Stomach (tissue), 9 donors: Measurements from ENCODE around the gene GAD2. TPM values are rescaled to one million over a fixed set of nuclear protein-coding genes. Genes with fewer than 3 reads are reported as not detected.

Source experiments
- DNase-seq, 2 donors: peaks; one replicate each; pipeline versions ENCODE4 v3.0.0 to v3.0.0-alpha.2; 2013 to 2019
- H3K27ac ChIP-seq, 5 donors: fragments of 200-600 bp in 4 of 5; sonication (generic) in 4 of 5; one replicate each; pipeline ENCODE4 v1.5.1; 2013 to 2019; ENCODE audit warnings: mild to moderate bottlenecking in 1 of 5, moderate library complexity in 1 of 5
- H3K27me3 ChIP-seq, 3 donors: fragments of 200-600 bp; sonication (generic); one replicate each; pipeline ENCODE4 v1.5.1; 2017 to 2019; ENCODE audit warnings: mixed run types in 1 of 3
- H3K36me3 ChIP-seq, 4 donors: fragments of 200-600 bp; sonication (generic); 1 replicate in 3 of 4; 2 replicates in 1 of 4; pipeline ENCODE4 v1.5.1; 2016 to 2019
- H3K4me1 ChIP-seq, 4 donors: fragments of 200-600 bp; sonication (generic); one replicate each; pipeline ENCODE4 v1.5.1; 2016 to 2019
- H3K4me3 ChIP-seq, 4 donors: fragments of 200-600 bp; sonication (generic) in 3 of 4; one replicate each; pipeline ENCODE4 v1.5.1; 2016 to 2019; ENCODE audit warnings: mild to moderate bottlenecking in 1 of 4
- H3K9me3 ChIP-seq, 4 donors: fragments of 200-600 bp; sonication (generic); one replicate each; pipeline ENCODE4 v1.5.1; 2016 to 2019
- CTCF ChIP-seq, 7 experiments: fragments of 450-650 bp in 4 of 7; fragments of 200-600 bp in 3 of 7; sonication (generic) in 3 of 7; IDR thresholded peaks; one replicate each; pipeline ENCODE4 v1.5.1; 2016 to 2019; ENCODE audit warnings: antibody characterized with exemption in 7 of 7, control low read depth in 2 of 7, mild to moderate bottlenecking in 1 of 7
- EP300 ChIP-seq: sonication (generic); formaldehyde crosslinking; IDR thresholded peaks from one replicate; pipeline ENCODE4 v1.6.1; 2017; ENCODE audit warnings: antibody characterized with exemption
- POLR2A ChIP-seq, 4 donors: fragments of 450-650 bp; IDR thresholded peaks; one replicate each; pipeline ENCODE4 v1.6.1; 2016; ENCODE audit warnings: antibody characterized with exemption in 4 of 4, control low read depth in 2 of 4, mild to moderate bottlenecking in 1 of 4, moderate library complexity in 1 of 4
- POLR2AphosphoS5 ChIP-seq, 3 donors: sonication (generic); formaldehyde crosslinking; IDR thresholded peaks; one replicate each; pipeline ENCODE4 v1.6.1; 2016; ENCODE audit warnings: antibody characterized with exemption in 3 of 3
- WGBS, 5 donors: extraction: QIAGEN DNeasy Blood & Tissue Kit in 3 of 5; methylation state at CpG; one replicate each; pipeline versions ENCODE4 v1.1.5 to v1.1.7; 2013 to 2018; 5-methylcytosine and 5-hydroxymethylcytosine counted together
- intact Hi-C: fragments of 100-400 bp; cut with DNase I; formaldehyde crosslinking; loops from one replicate; pipeline ENCODE4 v1.15.1; 2023; ENCODE audit warnings: low total_unique reads
- polyA plus RNA-seq, 3 donors: library from polyadenylated mRNA; stranded (reverse); fragments of 200-250 nt; gene quantifications; one replicate each; pipeline ENCODE4 v1.2.3, GENCODE V29; 2013
- total RNA-seq, 5 donors: library from RNA; depleted of rRNA; stranded (reverse); fragments of >200 nt; gene quantifications; one replicate each; pipeline versions ENCODE4 v1.1.0 to v1.2.3, GENCODE V29; 2014 to 2016
- donor health status: healthy with polysubstance abuse.
- donor health status: Bipolar disorder and iron deficiency.
- donor health status: healthy.

Gene GAD2
- total and polyA plus RNA-seq, 8 donors: 0.15 to 1.1 (median 0.55) TPM; not detected in 4

DNA sequence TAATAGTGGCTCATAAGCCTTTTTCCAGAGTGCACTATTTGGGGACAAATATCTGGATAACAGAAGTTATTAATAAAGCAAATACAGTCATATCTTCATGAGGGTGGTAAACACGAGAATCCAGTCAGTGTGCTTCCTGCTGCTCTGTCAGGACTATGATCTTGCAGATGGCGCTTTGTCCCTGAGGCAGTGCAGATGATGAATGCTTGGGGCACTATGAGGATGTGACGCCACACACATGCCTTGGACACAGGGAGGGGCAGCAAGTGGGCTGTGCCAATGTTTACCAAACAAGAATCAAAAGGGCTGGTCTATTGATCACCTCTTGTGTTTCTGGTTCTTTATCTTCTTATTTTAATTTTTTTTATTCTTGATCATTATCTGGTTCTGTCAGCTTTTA lies 79.8 kb downstream of the GAD2 start:
- H3K27ac ChIP-seq: no peak overlapping the region
- intact Hi-C loops: no loop called here
- peaks cover 0 to 6% (median 0%) of the 10 kb centered on the region in 3 donors for H3K27me3 ChIP-seq
- H3K36me3 ChIP-seq: no peaks in the 10 kb centered on the region
- no peak overlapping the region for H3K4me3 ChIP-seq
- TF ChIP-seq CTCF (IDR thresholded peaks at IDR 0.05) (no peak), POLR2AphosphoS5 (IDR thresholded peaks at IDR 0.05) (no peak), EP300 (no peak), POLR2A (IDR thresholded peaks at IDR 0.05) (no peak)
- H3K9me3 ChIP-seq: no peaks in the 10 kb centered on the region
- no peaks in the 10 kb centered on the region for H3K4me1 ChIP-seq
- no peak for DNase-seq
- WGBS, 5 donors: 56 to 70% (median 59%) methylated on average over 3 of the region's 3 CpGs

- Histone ChIP-seq H3K4me3 (no peak overlapping the region), H3K36me3 (no peaks in the 10 kb centered on the region), H3K27ac (no peak overlapping the region), H3K27me3 (no peaks in the 10 kb centered on the region), H3K9me3 (no peaks in the 10 kb centered on the region), H3K4me1 (no peaks in the 10 kb centered on the region)
- WGBS, 5 donors: 64 to 80% (median 66%) methylated on average over 2 of the region's 2 CpGs
- no peak for DNase-seq
- intact Hi-C loops: no loop called here
- TF ChIP-seq POLR2AphosphoS5 (IDR thresholded peaks at IDR 0.05): no peak
- no peak for TF ChIP-seq EP300
- TF ChIP-seq POLR2A (IDR thresholded peaks at IDR 0.05): no peak
- TF ChIP-seq CTCF (IDR thresholded peaks at IDR 0.05): no peak
Measured at GRCh38 chr10:26300001-26300400, 83.4 kb downstream of the GAD2 start.

DNA sequence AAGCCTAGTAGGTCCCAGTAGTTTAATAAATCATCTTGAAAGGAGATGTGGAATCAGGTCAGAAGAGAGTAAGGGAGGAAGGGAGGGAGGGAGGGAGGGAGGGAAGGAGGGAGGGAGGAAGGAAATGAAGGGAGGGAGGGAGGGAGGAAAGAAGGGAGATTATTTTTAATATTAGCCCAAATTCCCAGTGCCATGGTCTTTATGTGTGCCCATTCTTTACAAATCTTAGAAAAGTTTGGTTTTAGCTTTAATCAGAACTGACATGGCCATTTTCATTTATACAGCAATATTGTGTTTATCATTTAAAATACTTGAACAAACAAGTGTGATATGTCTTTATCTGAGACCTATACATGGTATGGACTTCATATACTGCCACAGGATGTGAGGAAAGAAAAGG lies 86.8 kb downstream of the GAD2 start:
- DNase-seq: no peak
- Histone ChIP-seq H3K9me3 (no peaks in the 10 kb centered on the region), H3K27me3 (peaks cover 0 to 10% (median 0%) of the 10 kb centered on the region in 3 donors), H3K4me1 (no peaks in the 10 kb centered on the region), H3K27ac (no peak overlapping the region), H3K4me3 (no peak overlapping the region), H3K36me3 (no peaks in the 10 kb centered on the region)
- intact Hi-C loops: no loop called here
- TF ChIP-seq EP300 (no peak), CTCF (IDR thresholded peaks at IDR 0.05) (no peak), POLR2AphosphoS5 (IDR thresholded peaks at IDR 0.05) (no peak), POLR2A (IDR thresholded peaks at IDR 0.05) (no peak)

- Histone ChIP-seq H3K36me3 (no peaks in the 10 kb centered on the region), H3K4me3 (no peak overlapping the region), H3K27me3 (peaks cover 0 to 28% (median 0%) of the 10 kb centered on the region in 3 donors), H3K4me1 (no peaks in the 10 kb centered on the region), H3K9me3 (no peaks in the 10 kb centered on the region), H3K27ac (no peak overlapping the region)
- intact Hi-C loops: no loop called here
- DNase-seq: peak in 1 of 2 donors; percentile 4
- WGBS, 5 donors: 38 to 51% (median 43%) methylated on average over 3 of the region's 3 CpGs
- TF ChIP-seq POLR2AphosphoS5 (IDR thresholded peaks at IDR 0.05) (no peak), CTCF (IDR thresholded peaks at IDR 0.05) (no peak), POLR2A (IDR thresholded peaks at IDR 0.05) (no peak), EP300 (no peak)
Measured at GRCh38 chr10:26310361-26310760, 93.8 kb downstream of the GAD2 start.
